ENCODE data around the gene MYF6. TPM values are rescaled to one million over a fixed set of nuclear protein-coding genes. Genes with fewer than 3 reads are reported as not detected.

The MYF6 gene
- total RNA-seq, 1 experiment from 2014 or later, result not detected

DNA sequence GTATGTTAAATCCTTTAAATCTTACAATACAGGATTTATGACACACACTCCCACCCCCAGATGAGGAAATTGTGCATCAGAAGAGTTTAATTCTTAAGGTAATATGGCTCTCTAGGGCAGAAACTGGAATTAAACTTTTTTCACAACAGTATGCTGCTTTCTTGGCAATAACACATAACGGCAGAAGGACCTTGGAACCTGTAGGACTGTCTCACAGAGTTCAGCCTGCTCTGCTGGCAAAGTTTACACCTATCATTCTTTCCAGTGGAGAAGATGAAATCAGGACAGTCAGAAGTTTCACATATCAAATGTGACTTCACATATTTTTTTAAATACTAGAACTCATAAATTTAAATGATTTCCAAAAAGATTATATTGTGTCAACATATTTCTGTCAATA lies 30.6 kb upstream of the MYF6 start:
- no peaks in the 10 kb centered on the region for H3K9me3 Mint-ChIP-seq (ENCODE audit: unreplicated experiment)
- no peak overlapping the region for H3K4me3 Mint-ChIP-seq (ENCODE audit: unreplicated experiment)
- no peak overlapping the region for H3K27ac Mint-ChIP-seq (ENCODE audit: low read depth, unreplicated experiment)
- intact Hi-C loops (cut with micrococcal nuclease), result no loop called here
- TF ChIP-seq, protein P1, sequence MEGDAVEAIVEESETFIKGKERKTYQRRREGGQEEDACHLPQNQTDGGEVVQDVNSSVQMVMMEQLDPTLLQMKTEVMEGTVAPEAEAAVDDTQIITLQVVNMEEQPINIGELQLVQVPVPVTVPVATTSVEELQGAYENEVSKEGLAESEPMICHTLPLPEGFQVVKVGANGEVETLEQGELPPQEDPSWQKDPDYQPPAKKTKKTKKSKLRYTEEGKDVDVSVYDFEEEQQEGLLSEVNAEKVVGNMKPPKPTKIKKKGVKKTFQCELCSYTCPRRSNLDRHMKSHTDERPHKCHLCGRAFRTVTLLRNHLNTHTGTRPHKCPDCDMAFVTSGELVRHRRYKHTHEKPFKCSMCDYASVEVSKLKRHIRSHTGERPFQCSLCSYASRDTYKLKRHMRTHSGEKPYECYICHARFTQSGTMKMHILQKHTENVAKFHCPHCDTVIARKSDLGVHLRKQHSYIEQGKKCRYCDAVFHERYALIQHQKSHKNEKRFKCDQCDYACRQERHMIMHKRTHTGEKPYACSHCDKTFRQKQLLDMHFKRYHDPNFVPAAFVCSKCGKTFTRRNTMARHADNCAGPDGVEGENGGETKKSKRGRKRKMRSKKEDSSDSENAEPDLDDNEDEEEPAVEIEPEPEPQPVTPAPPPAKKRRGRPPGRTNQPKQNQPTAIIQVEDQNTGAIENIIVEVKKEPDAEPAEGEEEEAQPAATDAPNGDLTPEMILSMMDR (IDR thresholded peaks at IDR 0.05; ENCODE audit: unreplicated experiment), result no peak
- H3K4me1 Mint-ChIP-seq (ENCODE audit: insufficient read depth, unreplicated experiment), result no peaks in the 10 kb centered on the region
- no peak for DNase-seq (ENCODE audit: unreplicated experiment)
- H3K36me3 Mint-ChIP-seq (ENCODE audit: insufficient read depth, unreplicated experiment), result no peaks in the 10 kb centered on the region
- ChIA-PET CTCF (interaction anchor here (0.6 kb wide), 2 partner anchors 34 to 56 kb away, joined by 3 to 4 read pairs; no protein-coding TSS in a partner anchor), POLR2A (no interaction called here)
- BruUV-seq (replicated peaks), result no TSS peak
- peaks cover 78% of the 10 kb centered on the region for H3K27me3 Mint-ChIP-seq (ENCODE audit: insufficient read depth, unreplicated experiment)

DNA sequence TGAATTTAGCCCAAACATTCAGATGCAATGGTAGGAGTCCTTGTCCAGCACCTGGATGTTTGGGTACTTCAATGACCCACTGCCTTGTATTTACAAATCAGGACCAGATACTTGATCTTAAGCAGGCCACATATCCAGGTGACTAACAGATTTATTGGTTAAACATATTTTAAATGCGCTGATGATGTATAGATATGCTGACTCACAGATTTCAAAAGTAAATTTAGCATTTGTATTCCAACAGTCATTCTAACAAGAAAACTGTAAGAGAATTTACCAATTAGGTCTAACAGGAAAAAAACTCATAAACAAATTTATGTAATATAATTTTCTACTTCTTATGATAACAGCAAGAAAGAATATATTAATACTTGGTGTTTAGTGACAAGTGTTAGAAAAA lies 29.4 kb upstream of the MYF6 start:
- BruUV-seq (replicated peaks), result no TSS peak
- CTCF ChIA-PET, result no interaction called here
- TF ChIP-seq, protein P1 (IDR thresholded peaks at IDR 0.05; ENCODE audit: unreplicated experiment), result no peak

DNA sequence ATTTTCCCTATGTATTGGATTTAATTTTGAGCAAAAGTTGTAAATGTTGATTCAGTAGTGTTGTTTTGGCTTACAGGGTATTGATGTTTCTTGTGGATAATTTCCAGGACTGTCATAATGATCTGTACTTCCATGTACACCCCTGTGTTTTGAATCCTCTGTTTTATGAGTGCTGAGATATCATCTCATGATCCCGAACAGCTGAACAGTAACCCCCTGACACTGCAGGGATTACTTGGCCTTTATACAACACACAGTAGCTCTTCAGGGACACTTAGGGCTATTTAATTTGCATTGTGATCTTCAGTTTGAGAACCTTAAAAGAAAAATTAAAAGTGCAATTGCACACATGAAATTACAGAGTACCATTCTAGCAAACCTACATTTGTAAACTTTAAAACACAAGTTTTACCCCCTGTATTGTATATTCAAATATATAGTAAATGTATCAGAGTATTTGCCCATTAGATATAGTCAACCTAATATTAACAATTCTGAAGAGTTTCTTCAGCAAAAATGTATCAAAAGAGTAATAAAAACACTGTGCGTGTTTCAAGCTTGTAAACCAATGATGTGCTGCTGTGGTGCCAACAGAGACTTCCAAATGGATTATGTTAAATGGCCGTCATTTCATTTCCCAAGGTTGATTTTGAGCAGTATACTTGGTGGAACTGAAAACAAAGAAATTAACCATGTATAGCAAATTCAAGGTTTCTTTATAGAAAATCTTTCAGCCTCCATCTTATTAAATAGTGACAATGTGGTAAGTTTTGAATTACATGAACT lies 27.9 kb upstream of the MYF6 start:
- CTCF ChIA-PET, result no interaction called here
- intact Hi-C loops (cut with micrococcal nuclease), result no loop called here

More for the DNA sequence above, 29.4 kb upstream of the MYF6 start:
- POLR2A ChIA-PET, result no interaction called here
- Mint-ChIP-seq H3K27me3 (ENCODE audit: insufficient read depth, unreplicated experiment) (peaks cover 78% of the 10 kb centered on the region), H3K4me3 (ENCODE audit: unreplicated experiment) (no peak overlapping the region), H3K9me3 (ENCODE audit: unreplicated experiment) (no peaks in the 10 kb centered on the region), H3K36me3 (ENCODE audit: insufficient read depth, unreplicated experiment) (no peaks in the 10 kb centered on the region), H3K27ac (ENCODE audit: low read depth, unreplicated experiment) (no peak overlapping the region), H3K4me1 (ENCODE audit: insufficient read depth, unreplicated experiment) (no peaks in the 10 kb centered on the region)
- no peak for DNase-seq (ENCODE audit: unreplicated experiment)
- intact Hi-C loops (cut with micrococcal nuclease), result no loop called here

DNA sequence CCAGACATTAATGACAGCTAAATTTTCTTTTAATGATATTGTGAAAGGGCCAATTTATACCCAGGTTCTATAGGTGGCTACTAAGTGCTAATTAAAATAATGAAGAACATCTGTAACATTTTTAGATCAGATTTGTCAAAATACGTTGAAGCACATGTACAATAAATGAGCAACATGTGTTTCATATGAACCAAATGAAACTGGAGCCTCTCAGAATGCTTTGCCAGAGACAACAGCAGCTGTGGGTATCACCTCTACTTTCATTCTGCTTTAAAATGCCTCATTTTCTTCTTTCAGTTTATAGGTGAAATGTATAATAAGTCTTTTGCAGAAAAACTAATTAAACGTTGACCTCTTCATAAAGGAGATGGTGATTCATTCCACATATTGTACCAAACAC lies 26.1 kb upstream of the MYF6 start:
- Mint-ChIP-seq H3K4me1 (ENCODE audit: insufficient read depth, unreplicated experiment) (no peaks in the 10 kb centered on the region), H3K27ac (ENCODE audit: low read depth, unreplicated experiment) (no peak overlapping the region), H3K4me3 (ENCODE audit: unreplicated experiment) (no peak overlapping the region), H3K36me3 (ENCODE audit: insufficient read depth, unreplicated experiment) (no peaks in the 10 kb centered on the region), H3K9me3 (ENCODE audit: unreplicated experiment) (no peaks in the 10 kb centered on the region), H3K27me3 (ENCODE audit: insufficient read depth, unreplicated experiment) (peaks cover 79% of the 10 kb centered on the region)
- ChIA-PET CTCF (interaction anchor here (0.5 kb wide), 2 partner anchors 326 to 479 kb away, joined by 3 to 6 read pairs; no protein-coding TSS in a partner anchor), POLR2A (no interaction called here)
- no TSS peak for BruUV-seq (replicated peaks)
- DNase-seq (ENCODE audit: unreplicated experiment), result no peak
- TF ChIP-seq, protein P1 (IDR thresholded peaks at IDR 0.05; ENCODE audit: unreplicated experiment), result no peak
- intact Hi-C loops (cut with micrococcal nuclease), result no loop called here

More for the DNA sequence above, 27.9 kb upstream of the MYF6 start:
- Mint-ChIP-seq H3K4me3 (ENCODE audit: unreplicated experiment) (no peak overlapping the region), H3K9me3 (ENCODE audit: unreplicated experiment) (no peaks in the 10 kb centered on the region), H3K36me3 (ENCODE audit: insufficient read depth, unreplicated experiment) (no peaks in the 10 kb centered on the region), H3K27ac (ENCODE audit: low read depth, unreplicated experiment) (no peak overlapping the region), H3K27me3 (ENCODE audit: insufficient read depth, unreplicated experiment) (peaks cover 86% of the 10 kb centered on the region), H3K4me1 (ENCODE audit: insufficient read depth, unreplicated experiment) (no peaks in the 10 kb centered on the region)
- TF ChIP-seq, protein P1 (IDR thresholded peaks at IDR 0.05; ENCODE audit: unreplicated experiment), result no peak
- BruUV-seq (replicated peaks), result no TSS peak
- DNase-seq (ENCODE audit: unreplicated experiment), result no peak
- POLR2A ChIA-PET, result interaction anchor here (0.6 kb wide), 1 partner anchor 12 kb away, joined by 3 read pairs; no protein-coding TSS in a partner anchor
